ENCODE results near the gene CA10. TPM values are rescaled to one million over a fixed set of nuclear protein-coding genes. Genes with fewer than 3 reads are reported as not detected.
A peak's percentile ranks its signal among the peaks of the same experiment; 100 is the strongest.

The CA10 gene
- polyA plus RNA-seq, 1 donor (not counting 4 experiments of a cell fraction or from before 2014, with no cell fraction given) = 2.9 TPM

DNA sequence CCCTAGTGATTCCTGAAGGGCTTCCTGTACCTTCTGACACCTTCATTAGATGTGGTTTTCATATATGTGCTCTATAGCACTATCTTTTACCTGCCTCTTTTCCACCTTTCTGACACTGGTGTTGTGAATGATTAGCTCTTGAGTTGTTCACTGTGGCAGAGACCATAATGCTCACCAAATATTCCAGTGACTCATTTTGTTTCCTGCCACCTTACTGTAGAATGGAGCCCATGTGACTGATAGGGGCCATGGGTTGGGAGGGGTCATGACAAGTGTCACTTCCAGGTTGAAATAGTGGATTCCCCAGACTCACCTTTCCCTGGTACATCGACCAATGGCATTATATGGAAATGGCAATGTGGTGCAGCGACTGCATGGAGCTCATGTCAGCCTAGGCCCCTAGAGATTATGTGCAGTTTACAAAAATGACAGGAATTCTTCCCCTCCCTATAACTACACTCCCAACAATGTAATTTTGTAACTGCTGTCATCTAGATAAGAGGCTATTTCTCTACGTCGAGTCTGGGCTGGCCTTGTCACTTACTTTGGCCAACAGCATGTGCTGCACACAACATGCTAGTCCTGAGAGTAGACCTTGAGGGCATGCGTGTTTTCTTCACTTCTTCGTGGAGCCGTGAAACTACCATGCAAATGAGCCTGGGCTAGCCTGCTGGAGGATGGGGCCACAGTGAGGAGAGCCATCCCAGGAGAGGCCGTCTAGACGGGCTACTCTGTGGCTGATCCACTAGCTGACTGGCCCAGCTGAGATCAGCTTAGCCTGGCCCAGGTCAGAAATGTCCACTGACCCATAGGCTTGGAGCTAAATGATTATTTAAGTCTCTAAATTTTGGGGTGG, 409.5 kb downstream of the CA10 start:
- peak overlapping the region; percentile 2 for H2AFZ ChIP-seq (ENCODE audit: control insufficient read depth, low read length)
- no peaks in the 10 kb centered on the region for H3K9me1 ChIP-seq (ENCODE audit: control insufficient read depth, extremely low read depth, insufficient read depth, low read length)
- no peak for FAIRE-seq
- peaks cover 22% of the 10 kb centered on the region for H3K4me1 ChIP-seq (ENCODE audit: control insufficient read depth, extremely low read depth, insufficient read depth, low read length)
- no peaks in the 10 kb centered on the region for H3K79me2 ChIP-seq (ENCODE audit: control insufficient read depth, insufficient read depth, low read length)
- no peaks in the 10 kb centered on the region for H3K9me3 ChIP-seq (ENCODE audit: control insufficient read depth, low read depth, low read length)
- no peak overlapping the region for H3K9ac ChIP-seq (ENCODE audit: control insufficient read depth, extremely low read depth, insufficient read depth, low read length)
- H4K20me1 ChIP-seq (ENCODE audit: control insufficient read depth, extremely low read depth, insufficient read depth, low read length) = no peaks in the 10 kb centered on the region
- H3K36me3 ChIP-seq (ENCODE audit: control insufficient read depth in 2 of 2, extremely low read depth in 1 of 2, insufficient read depth in 2 of 2, low read length in 2 of 2) = no peaks in the 10 kb centered on the region
- no peak overlapping the region for H3K4me3 ChIP-seq (ENCODE audit: control insufficient read depth in 2 of 3, extremely low read depth in 1 of 3, insufficient read depth in 2 of 3, low read depth in 1 of 3, low read length in 3 of 3)
- H3K4me2 ChIP-seq (ENCODE audit: control insufficient read depth, extremely low read depth, insufficient read depth, low read depth, low read length) = no peak overlapping the region
- dilution Hi-C loops (cut with MboI; ENCODE audit: extremely low pct_ligation_motif_present, low sequenced_read_pairs) = no loop called here
- H3K27ac ChIP-seq (ENCODE audit: control insufficient read depth, insufficient read depth, low read length) = no peak overlapping the region
- DNase-seq (ENCODE audit: low read depth, low spot score) = no peak
- no peak for TF ChIP-seq EZH2 (IDR thresholded peaks at IDR 0.05; ENCODE audit: low read length)
- TF ChIP-seq, protein P1, sequence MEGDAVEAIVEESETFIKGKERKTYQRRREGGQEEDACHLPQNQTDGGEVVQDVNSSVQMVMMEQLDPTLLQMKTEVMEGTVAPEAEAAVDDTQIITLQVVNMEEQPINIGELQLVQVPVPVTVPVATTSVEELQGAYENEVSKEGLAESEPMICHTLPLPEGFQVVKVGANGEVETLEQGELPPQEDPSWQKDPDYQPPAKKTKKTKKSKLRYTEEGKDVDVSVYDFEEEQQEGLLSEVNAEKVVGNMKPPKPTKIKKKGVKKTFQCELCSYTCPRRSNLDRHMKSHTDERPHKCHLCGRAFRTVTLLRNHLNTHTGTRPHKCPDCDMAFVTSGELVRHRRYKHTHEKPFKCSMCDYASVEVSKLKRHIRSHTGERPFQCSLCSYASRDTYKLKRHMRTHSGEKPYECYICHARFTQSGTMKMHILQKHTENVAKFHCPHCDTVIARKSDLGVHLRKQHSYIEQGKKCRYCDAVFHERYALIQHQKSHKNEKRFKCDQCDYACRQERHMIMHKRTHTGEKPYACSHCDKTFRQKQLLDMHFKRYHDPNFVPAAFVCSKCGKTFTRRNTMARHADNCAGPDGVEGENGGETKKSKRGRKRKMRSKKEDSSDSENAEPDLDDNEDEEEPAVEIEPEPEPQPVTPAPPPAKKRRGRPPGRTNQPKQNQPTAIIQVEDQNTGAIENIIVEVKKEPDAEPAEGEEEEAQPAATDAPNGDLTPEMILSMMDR (optimal IDR thresholded peaks at IDR 0.05 in 1 of 3, IDR thresholded peaks at IDR 0.05 in 1 of 3, conservative IDR thresholded peaks at IDR 0.05 in 1 of 3; ENCODE audit: extremely low read depth in 1 of 3, insufficient read depth in 2 of 3, low read length in 3 of 3) = no peak
- no peaks in the 10 kb centered on the region for H3K27me3 ChIP-seq (ENCODE audit: control insufficient read depth, extremely low read depth, insufficient read depth, low read length)

DNA sequence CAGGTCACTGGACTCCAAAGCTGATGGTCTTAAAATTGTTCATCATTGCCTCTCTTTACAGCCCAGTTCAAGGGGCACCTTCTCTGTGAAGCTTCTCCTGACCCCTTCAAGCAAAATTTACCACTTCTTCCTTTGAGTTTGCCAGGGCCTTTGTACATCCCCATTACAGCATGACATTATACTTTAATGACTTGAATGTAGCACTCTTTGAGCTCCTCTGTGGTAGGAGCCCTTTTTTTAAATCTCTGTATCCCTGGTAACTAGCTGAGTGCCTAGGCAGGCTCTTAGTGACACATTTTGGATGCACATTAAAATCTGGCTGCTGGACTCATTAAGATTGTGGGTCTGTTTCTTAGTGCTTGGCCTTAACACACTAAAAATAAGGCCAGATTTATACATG, 412.1 kb downstream of the CA10 start:
- TF ChIP-seq EZH2 (IDR thresholded peaks at IDR 0.05; ENCODE audit: low read length) = no peak
- TF ChIP-seq, protein P1 (optimal IDR thresholded peaks at IDR 0.05 in 1 of 3, IDR thresholded peaks at IDR 0.05 in 1 of 3, conservative IDR thresholded peaks at IDR 0.05 in 1 of 3; ENCODE audit: extremely low read depth in 1 of 3, insufficient read depth in 2 of 3, low read length in 3 of 3) = no peak
- Histone ChIP-seq H3K79me2 (ENCODE audit: control insufficient read depth, insufficient read depth, low read length) (no peaks in the 10 kb centered on the region), H3K27me3 (ENCODE audit: control insufficient read depth, extremely low read depth, insufficient read depth, low read length) (no peaks in the 10 kb centered on the region), H3K9me1 (ENCODE audit: control insufficient read depth, extremely low read depth, insufficient read depth, low read length) (no peaks in the 10 kb centered on the region), H3K27ac (ENCODE audit: control insufficient read depth, insufficient read depth, low read length) (peak overlapping the region; percentile 67), H3K4me1 (ENCODE audit: control insufficient read depth, extremely low read depth, insufficient read depth, low read length) (peaks cover 22% of the 10 kb centered on the region), H3K9me3 (ENCODE audit: control insufficient read depth, low read depth, low read length) (no peaks in the 10 kb centered on the region), H3K36me3 (ENCODE audit: control insufficient read depth in 2 of 2, extremely low read depth in 1 of 2, insufficient read depth in 2 of 2, low read length in 2 of 2) (no peaks in the 10 kb centered on the region), H3K4me3 (ENCODE audit: control insufficient read depth in 2 of 3, extremely low read depth in 1 of 3, insufficient read depth in 2 of 3, low read depth in 1 of 3, low read length in 3 of 3) (no peak overlapping the region), H4K20me1 (ENCODE audit: control insufficient read depth, extremely low read depth, insufficient read depth, low read length) (no peaks in the 10 kb centered on the region), H3K9ac (ENCODE audit: control insufficient read depth, extremely low read depth, insufficient read depth, low read length) (no peak overlapping the region), H3K4me2 (ENCODE audit: control insufficient read depth, extremely low read depth, insufficient read depth, low read depth, low read length) (peak overlapping the region; percentile 44), H2AFZ (ENCODE audit: control insufficient read depth, low read length) (peak overlapping the region; percentile 86)
- DNase-seq (ENCODE audit: low read depth, low spot score) (no peak), FAIRE-seq (no peak)
- dilution Hi-C loops (cut with MboI; ENCODE audit: extremely low pct_ligation_motif_present, low sequenced_read_pairs) = no loop called here

All from keratinocyte (primary cell).